Thoracic aorta (tissue), 2 donors: ENCODE measurements around the gene CSF2RB. TPM values are rescaled to one million over a fixed set of nuclear protein-coding genes. Genes with fewer than 3 reads are reported as not detected.

Source experiments
- ATAC-seq: fragments of 150-250 bp; one replicate; pipeline ENCODE4 v1.8.0; 2017; ENCODE audit warnings: low read depth; ENCODE audit not compliant: insufficient number of reproducible peaks, low FRiP score
- DNase-seq: peaks from one replicate; pipeline ENCODE4 v3.0.0-alpha.2; 2020; ENCODE audit warnings: low spot score
- H3K27ac ChIP-seq, 2 donors: fragments of 200-600 bp; sonication (generic); 1 replicate in 1 of 2; 2 replicates in 1 of 2; pipeline ENCODE4 v1.5.1; 2016; ENCODE audit warnings: mild to moderate bottlenecking in 2 of 2, moderate library complexity in 2 of 2
- H3K27me3 ChIP-seq: fragments of 200-600 bp; sonication (generic); replicated peaks from 2 replicates; pipeline ENCODE4 v1.6.0; 2016; ENCODE audit warnings: mild to moderate bottlenecking; ENCODE audit not compliant: insufficient read depth
- H3K36me3 ChIP-seq: fragments of 200-600 bp; sonication (generic); one replicate; pipeline ENCODE4 v1.5.1; 2016
- H3K4me1 ChIP-seq, 2 donors: fragments of 200-600 bp; sonication (generic); 1 replicate in 1 of 2; 2 replicates in 1 of 2; pipeline versions ENCODE4 v1.5.1 to v1.6.0; 2016; ENCODE audit warnings: low read depth in 2 of 2, mild to moderate bottlenecking in 1 of 2; ENCODE audit not compliant: control insufficient read depth in 1 of 2
- H3K4me3 ChIP-seq: fragments of 200-600 bp; sonication (generic); 2 replicates; pipeline ENCODE4 v1.5.1; 2016; ENCODE audit warnings: mild to moderate bottlenecking
- H3K9me3 ChIP-seq: fragments of 200-600 bp; sonication (generic); 2 replicates; pipeline ENCODE4 v1.5.1; 2016
- total RNA-seq, 2 donors: library from RNA; depleted of rRNA; stranded (reverse); fragments of >200 nt; gene quantifications; one replicate each; pipeline versions ENCODE4 v1.1.0 to v1.2.3, GENCODE V29; 2016
- TF ChIP-seq, protein P1 (sequence below): fragments of 200-600 bp; sonication (generic); IDR thresholded peaks from one replicate; pipeline ENCODE4 v1.5.1; 2019; ENCODE audit warnings: antibody characterized with exemption

The CSF2RB gene
- total RNA-seq, 2 donors from 2014 or later, result 13.0 to 21.4 TPM

DNA sequence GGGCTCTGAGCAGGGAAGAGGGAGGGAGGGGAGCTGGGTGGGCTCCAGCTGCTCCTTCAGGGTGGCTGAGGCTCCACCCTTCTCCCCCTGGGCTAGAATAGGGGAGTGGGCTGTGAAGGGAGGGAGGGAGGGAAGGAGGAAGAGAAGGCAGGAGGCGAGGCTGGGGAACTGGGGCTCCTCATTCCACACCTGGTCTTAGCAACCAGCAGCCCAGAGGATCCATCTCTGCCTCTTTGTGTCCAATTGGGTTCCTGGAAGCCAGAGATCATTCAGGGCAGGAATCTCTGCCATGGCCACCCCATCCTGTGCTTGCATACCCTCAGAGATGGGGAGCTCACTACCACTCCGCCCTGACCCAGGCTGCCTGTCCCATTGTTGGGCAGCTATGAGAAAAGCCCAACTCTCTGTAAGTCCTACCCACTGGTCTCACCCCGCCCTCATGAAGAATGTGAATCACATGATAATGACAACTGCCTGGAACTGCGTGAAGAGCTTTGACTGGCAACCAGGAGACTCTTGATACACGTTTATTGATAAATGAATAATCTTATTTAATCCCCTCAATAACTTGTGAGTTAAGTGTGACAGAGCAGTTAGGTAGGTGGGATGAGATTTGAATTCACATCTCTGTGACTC is 44.8 kb upstream of the CSF2RB start:
- H3K36me3 ChIP-seq, result no peaks in the 10 kb centered on the region
- no peaks in the 10 kb centered on the region for H3K9me3 ChIP-seq
- H3K4me3 ChIP-seq, result no peak overlapping the region
- no peaks in the 10 kb centered on the region for H3K27me3 ChIP-seq
- TF ChIP-seq, protein P1, sequence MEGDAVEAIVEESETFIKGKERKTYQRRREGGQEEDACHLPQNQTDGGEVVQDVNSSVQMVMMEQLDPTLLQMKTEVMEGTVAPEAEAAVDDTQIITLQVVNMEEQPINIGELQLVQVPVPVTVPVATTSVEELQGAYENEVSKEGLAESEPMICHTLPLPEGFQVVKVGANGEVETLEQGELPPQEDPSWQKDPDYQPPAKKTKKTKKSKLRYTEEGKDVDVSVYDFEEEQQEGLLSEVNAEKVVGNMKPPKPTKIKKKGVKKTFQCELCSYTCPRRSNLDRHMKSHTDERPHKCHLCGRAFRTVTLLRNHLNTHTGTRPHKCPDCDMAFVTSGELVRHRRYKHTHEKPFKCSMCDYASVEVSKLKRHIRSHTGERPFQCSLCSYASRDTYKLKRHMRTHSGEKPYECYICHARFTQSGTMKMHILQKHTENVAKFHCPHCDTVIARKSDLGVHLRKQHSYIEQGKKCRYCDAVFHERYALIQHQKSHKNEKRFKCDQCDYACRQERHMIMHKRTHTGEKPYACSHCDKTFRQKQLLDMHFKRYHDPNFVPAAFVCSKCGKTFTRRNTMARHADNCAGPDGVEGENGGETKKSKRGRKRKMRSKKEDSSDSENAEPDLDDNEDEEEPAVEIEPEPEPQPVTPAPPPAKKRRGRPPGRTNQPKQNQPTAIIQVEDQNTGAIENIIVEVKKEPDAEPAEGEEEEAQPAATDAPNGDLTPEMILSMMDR, result no peak
- no peak for DNase-seq
- no peaks in the 10 kb centered on the region for H3K4me1 ChIP-seq
- no peak overlapping the region for H3K27ac ChIP-seq
- no peak for ATAC-seq

DNA sequence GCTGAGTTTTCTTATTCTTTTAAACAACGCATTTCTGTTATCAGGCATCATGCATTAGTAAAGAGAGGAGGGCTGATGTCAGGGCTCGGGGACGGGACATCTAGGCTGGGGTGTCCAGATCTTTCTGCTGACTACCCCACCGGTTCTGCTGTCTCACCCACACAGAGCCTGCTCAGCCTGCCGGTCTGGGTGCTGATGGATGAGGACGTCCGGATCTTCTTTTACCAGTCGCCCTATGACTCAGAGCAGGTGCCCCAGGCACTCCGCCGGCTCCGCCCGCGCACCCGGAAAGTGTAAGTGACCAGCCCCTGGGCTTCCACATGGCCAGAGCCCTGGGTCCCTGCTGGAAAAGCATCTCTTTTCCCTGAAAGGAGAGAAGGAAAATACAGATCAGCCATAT is 43.2 kb upstream of the CSF2RB start:
- H3K4me1 ChIP-seq, result no peaks in the 10 kb centered on the region
- TF ChIP-seq, protein P1, result no peak
- ATAC-seq (no peak), DNase-seq (no peak)
- H3K36me3 ChIP-seq, result no peaks in the 10 kb centered on the region
- no peaks in the 10 kb centered on the region for H3K9me3 ChIP-seq
- H3K27ac ChIP-seq, result no peak overlapping the region
- H3K27me3 ChIP-seq, result no peaks in the 10 kb centered on the region
- no peak overlapping the region for H3K4me3 ChIP-seq

DNA sequence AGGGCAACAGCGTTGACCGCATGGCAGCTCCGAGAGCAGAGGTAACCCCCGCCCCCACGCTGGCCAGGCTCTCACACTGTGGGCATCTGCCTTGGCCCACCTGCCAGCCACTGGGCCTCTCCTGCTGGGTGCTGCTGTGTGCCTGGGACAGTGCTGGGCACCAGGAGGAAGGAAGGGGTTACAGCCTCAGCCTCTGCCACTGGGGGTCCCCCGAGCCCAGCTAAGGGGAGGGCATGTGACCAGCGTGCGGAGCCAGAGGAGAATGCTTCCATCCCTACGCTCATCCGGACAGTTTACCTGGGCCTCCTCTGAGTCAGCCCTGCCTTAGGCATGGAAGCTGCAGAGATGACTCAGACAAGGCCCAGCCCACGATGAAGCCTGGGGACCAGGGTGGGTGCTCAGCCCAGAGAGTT is 41.8 kb upstream of the CSF2RB start:
- no peaks in the 10 kb centered on the region for H3K4me1 ChIP-seq
- H3K9me3 ChIP-seq, result no peaks in the 10 kb centered on the region
- no peak overlapping the region for H3K4me3 ChIP-seq
- no peak overlapping the region for H3K27ac ChIP-seq
- ATAC-seq (no peak), DNase-seq (no peak)
- H3K36me3 ChIP-seq, result no peaks in the 10 kb centered on the region
- H3K27me3 ChIP-seq, result no peaks in the 10 kb centered on the region
- TF ChIP-seq, protein P1, result no peak

DNA sequence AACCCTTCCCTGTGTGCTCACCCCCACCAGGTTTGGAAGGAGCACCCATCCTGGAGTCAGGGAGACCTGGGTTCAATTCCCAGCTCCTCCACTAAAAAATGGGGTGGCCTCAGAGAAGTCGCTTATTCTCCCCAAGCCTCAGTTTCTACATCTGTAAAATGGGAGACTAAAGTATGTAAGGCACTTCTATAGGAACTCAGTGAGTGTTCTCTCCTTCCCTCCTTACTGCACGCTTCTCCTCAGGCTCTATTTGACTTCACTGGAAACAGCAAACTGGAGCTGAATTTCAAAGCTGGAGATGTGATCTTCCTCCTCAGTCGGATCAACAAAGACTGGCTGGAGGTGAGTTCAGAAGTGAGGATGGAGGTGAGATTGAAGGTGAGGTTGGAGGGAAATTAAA is 41.3 kb upstream of the CSF2RB start:
- H3K4me1 ChIP-seq, result no peaks in the 10 kb centered on the region
- H3K4me3 ChIP-seq, result no peak overlapping the region
- no peaks in the 10 kb centered on the region for H3K9me3 ChIP-seq
- H3K27ac ChIP-seq, result no peak overlapping the region
- H3K36me3 ChIP-seq, result no peaks in the 10 kb centered on the region
- ATAC-seq (no peak), DNase-seq (no peak)
- TF ChIP-seq, protein P1, result no peak
- H3K27me3 ChIP-seq, result no peaks in the 10 kb centered on the region

DNA sequence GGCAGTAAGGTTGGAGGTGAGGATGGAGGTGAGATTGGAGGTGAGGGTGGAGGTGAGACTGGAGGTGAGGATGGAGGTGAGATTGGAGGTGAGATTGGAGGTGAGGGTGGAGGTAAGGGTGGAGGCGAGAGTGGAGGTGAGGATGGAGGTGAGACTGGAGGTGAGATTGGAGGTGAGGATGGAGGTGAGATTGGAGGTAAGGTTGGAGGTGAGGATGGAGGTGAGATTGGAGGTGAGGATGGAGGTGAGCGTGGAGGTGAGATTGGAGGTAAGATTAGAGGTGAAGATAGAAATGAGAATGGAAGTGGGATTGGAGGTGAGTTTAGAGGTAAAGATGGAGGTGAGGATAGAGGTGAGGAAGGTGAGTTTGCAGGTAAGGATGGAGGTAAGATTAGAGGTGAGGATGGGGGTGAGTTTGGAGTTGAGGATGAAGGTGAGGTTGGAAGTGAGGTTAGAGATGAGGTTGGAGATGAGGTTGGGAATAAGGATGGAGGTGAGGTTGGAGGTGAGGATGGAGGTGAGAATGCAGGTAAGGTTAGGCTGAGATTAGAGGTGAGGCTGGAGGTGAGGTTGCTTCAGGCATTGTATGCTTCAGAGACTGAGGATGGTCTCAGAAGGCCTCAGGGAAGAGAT is 40.4 kb upstream of the CSF2RB start:
- ATAC-seq (no peak), DNase-seq (no peak)
- Histone ChIP-seq H3K9me3 (no peaks in the 10 kb centered on the region), H3K27me3 (no peaks in the 10 kb centered on the region), H3K36me3 (no peaks in the 10 kb centered on the region), H3K4me1 (no peaks in the 10 kb centered on the region), H3K27ac (no peak overlapping the region), H3K4me3 (no peak overlapping the region)
- TF ChIP-seq, protein P1, result no peak
